HUES64 (cell line): ENCODE data around the gene TRPV6.

Experiments
- H3K27ac ChIP-seq: 2 replicates; pipeline ENCODE4 v1.7.0; 2013; ENCODE audit warnings: low read depth, low read length, inconsistent platforms
- H3K27me3 ChIP-seq: 2 replicates; pipeline ENCODE4 v1.6.1; 2013; ENCODE audit warnings: mild to moderate bottlenecking, low read length; ENCODE audit not compliant: insufficient read depth
- H3K36me3 ChIP-seq: 2 replicates; pipeline ENCODE4 v1.6.1; 2013; ENCODE audit warnings: mild to moderate bottlenecking, low read length; ENCODE audit not compliant: insufficient read depth
- H3K4me1 ChIP-seq: 2 replicates; pipeline ENCODE4 v1.6.1; 2013; ENCODE audit warnings: mild to moderate bottlenecking, low read length, moderate library complexity; ENCODE audit not compliant: insufficient read depth
- H3K4me3 ChIP-seq: 2 replicates; pipeline ENCODE4 v1.5.1; 2013; ENCODE audit warnings: mild to moderate bottlenecking, low read length, moderate library complexity
- H3K9ac ChIP-seq: 2 replicates; pipeline ENCODE4 v1.6.1; 2013; ENCODE audit warnings: mild to moderate bottlenecking, low read depth, low read length
- H3K9me3 ChIP-seq: 2 replicates; pipeline ENCODE4 v1.6.1; 2013; ENCODE audit warnings: low read depth, low read length; ENCODE audit not compliant: insufficient read depth
- WGBS: fragments of 150-250, 120-280 bp; methylation state at CpG from one replicate; pipeline ENCODE4 v1.1.7; 2013; ENCODE audit warnings: missing lambda C conversion rate; 5-methylcytosine and 5-hydroxymethylcytosine counted together

TRPV6 gene

GRCh38 chr7:142883145-142883544 is 2.4 kb downstream of the TRPV6 start:
- 94% methylated on average over 10 of the region's 10 CpGs for WGBS
- Histone ChIP-seq H3K4me3 (no peak overlapping the region), H3K4me1 (0 out of 2 replicates have a peak, but pooled peaks cover 4% of the 10 kb centered on the region), H3K36me3 (no peaks in the 10 kb centered on the region), H3K27me3 (no peaks in the 10 kb centered on the region), H3K9ac (no peak overlapping the region), H3K9me3 (no peaks in the 10 kb centered on the region), H3K27ac (no peak overlapping the region)

DNA sequence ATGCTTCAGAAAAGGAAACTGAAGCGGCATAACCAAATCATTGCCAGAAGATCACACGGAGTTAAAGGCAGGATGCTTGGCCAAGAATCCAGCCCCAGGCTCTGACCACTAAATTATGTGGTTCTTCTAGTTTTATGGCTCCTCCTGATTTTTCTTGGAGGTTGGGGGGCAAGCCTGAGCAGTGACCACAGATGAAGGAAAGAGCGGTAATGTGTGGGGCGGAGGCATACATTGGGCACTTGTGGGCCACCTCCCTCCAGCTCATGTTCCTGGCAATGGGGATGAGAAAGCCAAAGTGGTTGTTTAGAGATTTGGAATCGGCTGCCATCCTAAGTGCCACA is 3.2 kb downstream of the TRPV6 start:
- no peak overlapping the region for H3K27ac ChIP-seq
- H3K27me3 ChIP-seq, result no peaks in the 10 kb centered on the region
- no peaks in the 10 kb centered on the region for H3K9me3 ChIP-seq
- H3K9ac ChIP-seq, result no peak overlapping the region
- H3K4me3 ChIP-seq, result no peak overlapping the region
- 0 out of 2 replicates have a peak, but pooled peaks cover 4% of the 10 kb centered on the region for H3K4me1 ChIP-seq
- H3K36me3 ChIP-seq, result no peaks in the 10 kb centered on the region
- WGBS, result 93% methylated on average over 5 of the region's 5 CpGs

- no peak overlapping the region for H3K9ac ChIP-seq
- H3K9me3 ChIP-seq, result no peaks in the 10 kb centered on the region
- H3K4me3 ChIP-seq, result no peak overlapping the region
- H3K36me3 ChIP-seq, result no peaks in the 10 kb centered on the region
- H3K27ac ChIP-seq, result no peak overlapping the region
- WGBS, result 94% methylated on average over 7 of the region's 9 CpGs
- H3K27me3 ChIP-seq, result no peaks in the 10 kb centered on the region
- H3K4me1 ChIP-seq, result 0 out of 2 replicates have a peak, but pooled peaks cover 4% of the 10 kb centered on the region
Observed at GRCh38 chr7:142881586-142882337, 3.8 kb downstream of the TRPV6 start.

- H3K27ac ChIP-seq, result no peak overlapping the region
- H3K36me3 ChIP-seq, result no peaks in the 10 kb centered on the region
- no peaks in the 10 kb centered on the region for H3K9me3 ChIP-seq
- H3K27me3 ChIP-seq, result no peaks in the 10 kb centered on the region
- no peak overlapping the region for H3K4me3 ChIP-seq
- 0 out of 2 replicates have a peak, but pooled peaks cover 3% of the 10 kb centered on the region for H3K4me1 ChIP-seq
- no peak overlapping the region for H3K9ac ChIP-seq
- 39% methylated on average over 7 of the region's 8 CpGs for WGBS
Observed at GRCh38 chr7:142880876-142881505, 4.6 kb downstream of the TRPV6 start.

GRCh38 chr7:142879060-142879459 is 6.5 kb downstream of the TRPV6 start:
- H3K36me3 ChIP-seq, result no peaks in the 10 kb centered on the region
- 96% methylated on average over 5 of the region's 5 CpGs for WGBS
- no peaks in the 10 kb centered on the region for H3K9me3 ChIP-seq
- no peaks in the 10 kb centered on the region for H3K4me1 ChIP-seq
- H3K27ac ChIP-seq, result no peak overlapping the region
- H3K27me3 ChIP-seq, result no peaks in the 10 kb centered on the region
- H3K4me3 ChIP-seq, result no peak overlapping the region
- no peak overlapping the region for H3K9ac ChIP-seq

DNA sequence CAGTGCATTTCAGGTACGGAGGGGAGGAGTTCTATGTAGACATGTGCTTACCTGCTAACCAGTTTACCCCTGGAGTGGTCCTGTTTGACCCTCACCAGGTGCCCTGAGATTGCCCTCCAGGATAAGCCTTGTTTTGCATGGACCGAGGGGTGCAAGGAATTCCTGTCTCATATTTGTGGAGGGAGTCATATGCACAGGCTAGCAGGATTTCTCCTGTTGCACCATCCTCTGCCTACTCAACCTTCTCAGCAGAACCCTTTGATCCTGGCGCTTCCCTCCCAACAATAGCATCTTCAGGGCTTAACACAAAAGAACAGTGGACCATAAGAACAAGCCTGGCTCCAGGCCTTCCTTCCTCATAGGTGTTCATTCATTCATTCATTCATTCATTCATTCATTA is 7.2 kb downstream of the TRPV6 start:
- Histone ChIP-seq H3K4me1 (no peaks in the 10 kb centered on the region), H3K9ac (no peak overlapping the region), H3K4me3 (no peak overlapping the region), H3K9me3 (no peaks in the 10 kb centered on the region), H3K36me3 (no peaks in the 10 kb centered on the region), H3K27me3 (no peaks in the 10 kb centered on the region), H3K27ac (no peak overlapping the region)
- WGBS, result 95% methylated on average over 3 of the region's 3 CpGs

- H3K4me3 ChIP-seq, result no peak overlapping the region
- H3K9ac ChIP-seq, result no peak overlapping the region
- no peaks in the 10 kb centered on the region for H3K27me3 ChIP-seq
- 92% methylated on average over 17 of the region's 18 CpGs for WGBS
- no peaks in the 10 kb centered on the region for H3K4me1 ChIP-seq
- no peaks in the 10 kb centered on the region for H3K9me3 ChIP-seq
- H3K27ac ChIP-seq, result no peak overlapping the region
- H3K36me3 ChIP-seq, result no peaks in the 10 kb centered on the region
Observed at GRCh38 chr7:142876991-142877910, 8.3 kb downstream of the TRPV6 start.

GRCh38 chr7:142876236-142876960 is 9.1 kb downstream of the TRPV6 start:
- Histone ChIP-seq H3K4me3 (no peak overlapping the region), H3K27ac (no peak overlapping the region), H3K4me1 (no peaks in the 10 kb centered on the region), H3K36me3 (no peaks in the 10 kb centered on the region), H3K9me3 (no peaks in the 10 kb centered on the region), H3K27me3 (no peaks in the 10 kb centered on the region), H3K9ac (no peak overlapping the region)
- 92% methylated on average over 9 of the region's 9 CpGs for WGBS

GRCh38 chr7:142875456-142875855 is 10.1 kb downstream of the TRPV6 start:
- 95% methylated on average over 14 of the region's 14 CpGs for WGBS
- no peaks in the 10 kb centered on the region for H3K4me1 ChIP-seq
- no peaks in the 10 kb centered on the region for H3K27me3 ChIP-seq
- H3K36me3 ChIP-seq, result no peaks in the 10 kb centered on the region
- H3K27ac ChIP-seq, result no peak overlapping the region
- no peak overlapping the region for H3K9ac ChIP-seq
- H3K4me3 ChIP-seq, result no peak overlapping the region
- H3K9me3 ChIP-seq, result no peaks in the 10 kb centered on the region

DNA sequence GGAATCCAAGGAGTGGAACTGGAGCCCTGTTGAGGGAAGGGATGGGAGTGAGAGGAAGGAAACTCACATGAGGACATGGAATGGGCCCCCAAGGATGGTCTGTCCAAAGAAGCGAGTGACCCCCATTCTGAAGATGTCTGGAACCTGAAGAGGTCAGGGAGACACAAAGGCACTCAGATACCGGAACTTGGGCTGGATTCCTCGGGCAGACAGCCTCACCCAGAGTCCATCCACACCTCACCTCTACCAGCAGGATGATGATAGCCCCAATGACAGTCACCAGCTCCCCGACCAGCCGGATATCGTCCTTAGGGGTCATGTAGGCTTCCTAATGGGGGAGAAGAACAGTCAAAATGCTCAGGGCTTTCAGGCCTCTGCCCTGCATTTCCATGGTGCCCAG is 10.7 kb downstream of the TRPV6 start:
- no peaks in the 10 kb centered on the region for H3K9me3 ChIP-seq
- 98% methylated on average over 6 of the region's 6 CpGs for WGBS
- no peak overlapping the region for H3K27ac ChIP-seq
- H3K4me3 ChIP-seq, result no peak overlapping the region
- no peaks in the 10 kb centered on the region for H3K27me3 ChIP-seq
- H3K4me1 ChIP-seq, result no peaks in the 10 kb centered on the region
- 0 out of 2 replicates have a peak, but pooled peaks cover 2% of the 10 kb centered on the region for H3K36me3 ChIP-seq
- H3K9ac ChIP-seq, result no peak overlapping the region
